SKM-1 treated with dmso at 0.1 percent for 144 hours (cell line): ENCODE measurements around the gene PIAS1.
"Not testable (repeated sequence)": the region's sequence is repeated elsewhere in the genome, so short reads cannot be mapped to it uniquely, and the experiment has no call there.

Experiments used
- DNase-seq: peaks from one replicate; lab custom pipeline; 2025; ENCODE audit not compliant: unreplicated experiment; lab: John Stamatoyannopoulos, UW

Gene PIAS1

GRCh38 chr15:68201153-68201878 lies 147.2 kb downstream of the PIAS1 start:
- no peak for DNase-seq

- no peak for DNase-seq
Observed at GRCh38 chr15:68201879-68202261, 147.8 kb downstream of the PIAS1 start.

GRCh38 chr15:68202994-68203393 lies 148.9 kb downstream of the PIAS1 start:
- DNase-seq: not testable (repeated sequence)

DNA sequence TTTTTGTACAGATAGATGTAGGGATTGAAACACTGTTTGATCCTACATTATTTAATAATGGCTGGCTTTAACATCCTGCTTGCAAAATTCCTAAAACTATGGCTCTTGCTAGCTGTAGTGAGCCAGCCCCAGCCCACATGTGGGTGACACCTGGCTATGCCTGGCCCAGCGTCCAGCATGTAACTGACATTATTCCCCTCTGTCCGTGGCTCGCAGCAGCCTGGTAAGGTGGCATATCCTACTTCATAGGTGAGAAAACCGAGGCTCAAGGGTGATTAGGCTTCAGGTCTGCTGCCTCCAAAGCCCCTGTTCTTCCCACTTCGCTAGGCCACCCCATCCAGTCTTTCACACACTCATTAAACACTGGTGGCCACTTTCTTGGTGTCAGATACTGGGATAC lies 149.4 kb downstream of the PIAS1 start:
- DNase-seq: no peak

DNA sequence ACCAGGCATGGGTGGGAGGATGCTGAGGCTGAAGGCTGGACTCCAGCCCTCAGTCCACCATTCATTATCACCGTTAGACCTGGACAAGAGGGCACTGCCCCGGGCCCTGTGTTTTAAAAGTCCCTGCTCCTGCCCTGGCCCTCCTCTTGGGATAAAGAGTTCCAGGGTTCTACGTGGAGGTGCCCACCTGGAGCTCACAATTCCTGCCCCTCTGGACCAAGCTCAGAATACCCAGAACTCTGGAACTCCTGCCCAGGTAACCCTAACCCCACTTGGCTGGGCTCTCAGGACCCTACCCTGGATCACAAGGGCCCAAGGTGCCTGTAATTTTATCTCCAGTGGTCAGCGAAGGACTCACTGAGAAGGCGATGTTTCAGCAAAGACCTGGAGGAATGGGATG lies 149.8 kb downstream of the PIAS1 start:
- no peak for DNase-seq

DNA sequence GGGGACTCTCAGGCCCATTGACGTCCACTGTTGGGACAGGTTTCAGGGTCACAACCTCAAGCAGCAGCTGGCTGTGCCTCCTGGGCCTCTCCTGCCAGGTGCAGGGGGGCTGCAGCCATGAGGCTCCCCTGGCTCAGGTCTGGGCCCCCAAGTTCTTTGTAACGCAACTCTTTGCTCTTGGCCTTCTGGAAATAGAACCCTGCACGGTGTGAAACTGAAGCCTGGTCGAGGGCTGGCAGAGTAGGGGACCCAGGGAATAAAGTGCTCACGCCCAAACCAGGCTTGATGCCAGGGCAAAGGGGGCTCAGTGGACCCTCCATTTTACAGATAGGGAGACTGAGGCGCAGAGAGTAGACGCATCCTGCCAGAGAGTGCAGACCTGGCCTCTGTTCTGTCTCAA lies 150.2 kb downstream of the PIAS1 start:
- no peak for DNase-seq

DNA sequence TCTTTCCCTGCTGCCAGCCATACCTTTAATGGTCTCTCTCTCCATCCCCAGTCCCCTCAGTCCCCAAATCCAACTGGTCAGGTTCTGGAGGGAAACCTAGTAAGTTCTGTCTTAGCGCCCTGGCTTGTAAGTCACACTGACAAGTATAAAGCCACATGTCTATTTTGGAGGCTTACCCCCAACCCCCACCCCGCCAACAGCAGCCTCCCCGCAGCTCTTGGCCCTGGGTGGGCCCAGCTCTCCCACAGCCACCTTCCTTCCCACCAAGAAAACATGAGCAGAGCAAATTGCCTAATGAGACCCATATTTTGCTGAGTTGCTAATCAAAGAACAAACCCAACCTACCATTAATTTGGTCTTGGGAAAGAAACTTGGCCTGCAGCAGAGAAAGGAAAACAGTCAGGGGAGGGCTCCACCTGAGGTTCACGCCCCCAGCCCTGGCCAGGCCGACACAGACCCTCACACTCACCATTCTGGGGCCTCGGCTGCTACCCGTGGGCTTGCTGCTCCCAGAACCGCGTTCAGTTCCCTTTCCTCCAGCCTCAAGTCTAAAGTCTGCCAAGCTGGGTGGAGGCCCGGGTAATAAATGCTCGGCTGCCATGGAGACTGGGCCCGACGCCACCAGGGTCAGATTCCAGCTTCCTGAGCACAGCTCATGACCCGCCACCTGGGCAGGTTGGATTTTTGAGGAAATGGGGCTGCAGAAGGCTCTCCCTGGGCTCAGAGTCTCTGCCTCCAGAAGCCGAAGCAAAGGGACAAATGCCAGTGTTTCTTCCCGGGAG lies 150.9 kb downstream of the PIAS1 start, which contains the start of gene CALML4:
CALML4 (minus strand) TSS at position 557 of the 782 bp plus-strand sequence; CDS start at position 472, 85 bp downstream.
- no peak for DNase-seq

GRCh38 chr15:68205558-68205944 lies 151.4 kb downstream of the PIAS1 start:
- DNase-seq: no peak

GRCh38 chr15:68205954-68206539 lies 151.9 kb downstream of the PIAS1 start:
- peak; percentile 87 for DNase-seq

DNA sequence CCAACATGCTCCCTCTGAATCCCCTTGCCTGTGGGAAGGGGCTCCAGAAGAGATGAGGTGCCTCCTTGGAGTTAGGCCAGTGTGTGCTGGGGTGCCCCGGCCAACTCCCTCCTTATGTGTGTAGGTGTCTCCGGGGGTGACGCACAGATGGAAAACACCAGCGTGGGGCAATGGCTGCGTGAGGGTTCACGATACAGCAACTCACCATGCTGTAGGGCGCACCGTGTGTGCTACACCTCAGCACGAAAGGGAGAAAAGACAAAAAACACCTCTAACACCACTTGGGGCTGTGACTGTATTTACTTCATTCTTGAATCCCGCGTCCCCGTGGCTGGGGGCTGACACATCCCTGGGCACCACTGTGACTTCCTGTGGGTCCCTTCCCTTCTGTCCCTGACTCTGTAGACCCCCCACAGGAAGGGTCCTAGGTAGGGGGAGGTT lies 152.6 kb downstream of the PIAS1 start:
- DNase-seq: no peak

- no peak for DNase-seq
Observed at GRCh38 chr15:68207176-68207935, 153.2 kb downstream of the PIAS1 start.

DNA sequence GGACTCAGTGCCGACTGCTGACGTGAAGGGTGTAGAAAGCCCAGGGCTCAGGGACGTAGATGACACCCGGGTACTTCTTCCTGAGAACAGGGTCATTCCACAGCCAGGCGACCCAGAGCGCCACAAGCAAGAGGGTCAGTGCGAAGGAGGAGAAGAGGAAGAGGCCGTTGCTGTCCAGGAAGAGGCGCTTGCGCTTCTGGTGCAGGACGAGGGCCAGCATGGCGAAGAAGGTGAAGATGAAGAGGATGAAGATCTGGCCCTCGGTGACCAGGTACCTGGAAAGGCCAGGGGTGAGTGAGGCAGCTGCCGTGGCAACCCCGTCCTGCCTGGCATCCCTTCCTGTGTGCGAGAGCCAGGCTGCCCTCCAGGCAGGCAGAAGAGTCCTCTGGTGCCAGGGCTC lies 154.0 kb downstream of the PIAS1 start:
- DNase-seq: no peak

DNA sequence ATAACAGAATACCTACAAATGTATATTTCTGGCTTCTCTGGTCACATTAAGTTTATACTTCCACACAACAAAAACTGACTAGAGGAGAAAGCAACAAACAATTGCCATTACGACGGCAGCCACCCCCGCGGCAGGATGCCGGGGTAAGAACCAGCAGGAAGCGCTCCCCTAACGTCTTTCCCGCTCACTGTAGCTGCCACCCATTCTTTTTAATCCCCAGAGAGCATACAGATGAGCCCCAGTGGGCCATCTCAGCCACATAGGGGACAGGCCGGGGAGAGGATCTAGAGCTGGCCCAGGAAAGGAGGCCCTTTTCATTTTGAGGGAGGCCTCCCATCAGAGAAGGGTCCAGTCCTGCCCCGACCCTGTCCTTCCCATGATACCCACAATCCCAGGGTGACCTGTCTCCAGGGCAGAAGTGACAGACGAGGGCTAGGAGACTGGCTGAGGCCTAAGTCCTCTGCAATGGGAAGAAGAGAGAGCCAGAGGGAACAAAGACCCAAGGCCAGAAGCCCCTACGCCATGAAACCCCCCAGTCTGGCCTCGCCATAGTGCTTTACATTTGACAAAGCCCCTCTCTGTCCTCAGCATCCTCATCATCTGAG lies 154.6 kb downstream of the PIAS1 start:
- no peak for DNase-seq

GRCh38 chr15:68209272-68209671 lies 155.2 kb downstream of the PIAS1 start:
- DNase-seq: no peak

DNA sequence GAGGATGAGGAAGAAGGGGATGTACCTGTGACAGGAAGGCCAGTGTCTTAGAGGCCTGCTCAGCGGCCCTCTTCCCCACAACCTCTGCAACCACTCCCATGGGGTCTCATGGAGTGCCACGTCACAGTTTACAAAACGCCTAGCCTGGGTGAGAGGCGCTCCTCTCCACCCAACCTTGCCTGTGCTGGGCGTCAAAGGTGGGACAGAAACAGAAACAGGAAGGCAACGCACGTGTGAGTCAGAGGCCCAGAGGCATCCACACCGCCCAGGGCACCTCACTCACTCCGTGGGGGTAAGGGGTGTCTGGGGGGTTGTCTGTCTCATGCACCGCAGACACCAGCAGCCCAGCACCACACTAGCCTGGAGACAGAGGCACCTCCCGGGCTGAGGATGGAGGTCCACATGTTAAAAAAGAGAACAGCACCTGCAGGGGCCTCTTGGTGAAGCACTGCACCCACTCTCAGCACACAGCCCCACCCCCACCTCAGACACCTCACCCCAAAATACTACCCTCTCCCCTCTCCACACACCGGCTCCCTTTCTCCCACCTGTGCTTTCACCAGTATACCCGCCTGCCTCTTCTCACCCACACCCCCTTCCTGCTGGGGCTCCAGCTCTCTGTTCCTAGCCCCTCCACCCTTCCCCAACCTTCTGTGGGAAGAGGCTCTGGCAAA lies 155.8 kb downstream of the PIAS1 start:
- DNase-seq: no peak

DNA sequence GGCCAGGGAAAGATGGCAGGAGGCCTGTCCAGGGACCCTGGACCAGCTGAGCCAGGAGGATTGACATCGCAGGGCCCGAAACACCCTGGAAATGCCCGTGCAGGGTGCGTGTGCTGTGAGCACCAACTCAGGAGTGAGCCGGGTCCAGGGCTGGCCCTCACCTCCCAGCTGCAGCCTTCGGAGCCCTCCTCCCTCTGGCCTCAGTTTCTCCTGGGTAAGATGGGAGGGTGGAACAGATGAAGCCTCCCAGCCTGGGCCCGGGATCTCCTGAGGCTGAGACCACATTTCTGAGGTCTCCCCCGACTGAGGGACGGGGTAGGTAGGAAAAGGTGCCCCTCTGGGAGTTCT lies 156.3 kb downstream of the PIAS1 start:
- no peak for DNase-seq

DNA sequence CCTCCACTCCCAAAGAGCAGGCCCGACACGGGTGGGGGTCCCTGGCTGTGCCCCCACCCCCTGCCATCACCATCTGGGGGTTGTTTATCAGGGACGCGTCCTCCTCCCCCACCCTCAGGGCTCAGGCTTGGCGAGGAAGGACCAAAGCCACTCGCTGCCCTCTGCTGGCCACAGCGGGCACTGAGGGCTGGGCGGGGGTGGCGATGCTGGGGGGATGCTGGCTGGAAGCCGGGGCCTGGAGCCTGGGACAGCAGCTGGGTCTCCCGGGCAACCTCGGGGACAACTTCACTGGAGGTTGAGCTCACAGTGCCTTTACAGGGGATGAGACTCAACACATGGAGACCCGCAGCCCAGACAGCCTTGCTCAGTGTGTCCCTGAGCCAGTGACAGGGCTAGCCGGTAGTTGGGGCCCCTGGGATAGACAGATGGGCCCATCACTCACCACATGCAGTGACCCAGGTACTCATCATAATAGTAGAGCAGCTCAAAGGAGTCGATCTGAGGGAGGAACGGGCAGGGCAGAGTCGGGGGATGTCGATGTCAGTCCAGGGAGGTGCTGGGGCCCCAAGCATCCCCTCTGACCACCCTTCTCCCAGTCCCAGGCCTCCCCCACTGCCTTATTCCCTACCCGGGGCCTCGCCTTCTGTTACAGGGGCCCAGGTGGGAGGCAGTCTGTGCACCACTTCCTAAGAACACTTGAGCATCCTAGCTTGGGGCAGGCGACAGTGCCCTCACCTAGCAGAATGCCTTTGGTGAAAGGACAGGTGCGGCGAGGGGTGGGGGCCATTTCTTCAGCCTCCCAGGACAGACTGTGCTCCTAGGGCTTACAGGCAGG lies 156.9 kb downstream of the PIAS1 start:
- no peak for DNase-seq

DNA sequence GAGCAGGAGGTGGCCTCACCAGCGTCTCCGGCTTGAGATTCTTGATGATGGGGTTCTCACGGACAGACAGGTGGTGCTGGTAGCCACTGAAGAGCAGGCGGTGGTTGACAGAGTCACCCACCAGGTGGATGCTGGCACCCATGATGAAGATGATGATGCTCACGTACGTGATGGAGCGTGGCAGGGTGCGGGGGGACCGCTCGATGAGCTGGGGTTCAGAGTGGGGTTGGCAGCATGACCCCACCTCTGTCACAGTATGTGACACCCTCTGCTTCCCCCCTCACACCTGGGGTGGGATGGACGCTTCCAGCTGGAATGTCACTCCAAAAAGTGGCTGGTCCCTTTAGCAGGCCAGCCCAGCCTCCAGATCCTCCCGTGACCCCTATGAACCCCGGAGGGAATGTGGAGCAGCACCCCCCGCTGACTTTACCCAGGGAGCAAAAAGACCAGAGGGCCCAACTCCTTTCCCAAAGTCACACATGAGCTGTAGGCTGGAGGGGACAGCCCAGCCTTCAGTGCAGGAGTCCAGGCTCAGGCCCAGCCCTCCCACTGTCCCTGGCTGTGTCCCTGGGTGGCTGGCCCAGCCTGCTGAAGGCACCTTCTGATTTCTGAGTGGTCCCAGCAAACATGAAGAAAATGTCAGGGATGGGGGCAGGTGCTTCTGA lies 157.7 kb downstream of the PIAS1 start:
- DNase-seq: no peak

DNA sequence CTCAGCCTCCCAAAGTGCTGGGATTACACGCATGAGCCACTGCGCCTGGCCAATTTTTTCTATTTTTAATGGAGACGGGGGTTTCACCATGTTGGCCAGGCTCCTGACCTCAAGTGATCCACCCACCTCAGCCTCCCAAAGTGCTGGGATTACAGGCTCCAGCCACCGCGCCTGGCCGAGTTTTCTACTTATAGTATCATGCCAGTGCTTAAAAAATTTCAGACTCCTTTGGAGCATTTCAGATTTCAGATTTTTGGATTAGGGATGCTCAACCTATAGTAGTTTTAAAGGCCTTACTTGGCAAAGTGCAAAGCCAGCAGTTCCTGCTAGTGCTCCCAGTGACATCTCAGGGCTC lies 159.4 kb downstream of the PIAS1 start:
- DNase-seq: not testable (repeated sequence)
